WTC11 (cell line): ENCODE data around the gene LMOD2. TPM values are rescaled to one million over a fixed set of nuclear protein-coding genes. Genes with fewer than 3 reads are reported as not detected.

Experiments
- ATAC-seq: fragments of 200-7000 bp; cut with Tn5 transposase; 2 replicates; pipeline ENCODE4 v1.10.0; 2021; ENCODE audit warnings: mild to moderate bottlenecking, moderate library complexity
- CTCF ChIA-PET: fragments of 300-600 bp; sonication (Branson Sonifier 250); formaldehyde crosslinking; loops from one replicate; lab custom pipeline; 2021; ENCODE audit warnings: antibody characterized with exemption; lab: Charles Lee
- POLR2A ChIA-PET: fragments of 350-600 bp; sonication (Branson Sonifier 250); formaldehyde crosslinking; loops from one replicate; lab custom pipeline; 2021; ENCODE audit warnings: antibody characterized with exemption; lab: Charles Lee
- DNase-seq: peaks from one replicate; pipeline ENCODE4 v3.0.0; 2021; ENCODE audit warnings: low spot score
- H3K27ac Mint-ChIP-seq: 2 replicates; pipeline ENCODE4 v1.8.0; 2021; ENCODE audit warnings: mixed read lengths
- H3K27me3 Mint-ChIP-seq: 2 replicates; pipeline ENCODE4 v1.8.0; 2021; ENCODE audit warnings: low read depth, mild to moderate bottlenecking, moderate library complexity, mixed read lengths
- H3K36me3 Mint-ChIP-seq: 2 replicates; pipeline ENCODE4 v1.8.0; 2021; ENCODE audit warnings: mixed read lengths
- H3K4me1 Mint-ChIP-seq: 2 replicates; pipeline ENCODE4 v1.8.0; 2022; ENCODE audit warnings: mixed read lengths
- H3K4me3 Mint-ChIP-seq: 2 replicates; pipeline ENCODE4 v1.8.0; 2021; ENCODE audit warnings: mild to moderate bottlenecking, moderate library complexity, mixed read lengths
- H3K9me3 Mint-ChIP-seq: 2 replicates; pipeline ENCODE4 v1.8.0; 2021; ENCODE audit warnings: mixed read lengths
- CTCF ChIP-seq: fragments of 200-600 bp; IDR thresholded peaks from 2 replicates; pipeline ENCODE4 v1.8.0; 2022; ENCODE audit warnings: antibody characterized with exemption
- E2F4 ChIP-seq: sonication (generic); formaldehyde crosslinking; IDR thresholded peaks from 2 replicates; pipeline ENCODE4 v1.8.1; 2022; ENCODE audit warnings: low read depth, mild to moderate bottlenecking, moderate library complexity, missing genetic modification reagents, borderline replicate concordance
- JAZF1 ChIP-seq: fragments of 250-450 bp; sonication (Bioruptor Pico); IDR thresholded peaks from 2 replicates; pipeline ENCODE4 v1.9.0; 2021; ENCODE audit warnings: moderate library complexity, mild to moderate bottlenecking, inconsistent platforms
- NFATC4 ChIP-seq: fragments of 250-450 bp; sonication (Bioruptor Pico); IDR thresholded peaks from 2 replicates; pipeline ENCODE4 v1.9.0; 2021; ENCODE audit warnings: mild to moderate bottlenecking
- NR2C2 ChIP-seq: sonication (generic); formaldehyde crosslinking; IDR thresholded peaks from 2 replicates; pipeline ENCODE4 v1.8.0; 2022; ENCODE audit warnings: mild to moderate bottlenecking, missing genetic modification reagents
- NR3C1 ChIP-seq: sonication (generic); formaldehyde crosslinking; conservative IDR thresholded peaks from 2 replicates; pipeline ENCODE4 v1.8.1; 2023; ENCODE audit warnings: low read depth, mild to moderate bottlenecking, missing genetic modification reagents
- OVOL2 ChIP-seq: fragments of 250-450 bp; sonication (Bioruptor Pico); IDR thresholded peaks from 2 replicates; pipeline ENCODE4 v1.9.0; 2021; ENCODE audit warnings: mild to moderate bottlenecking, borderline replicate concordance
- PRDM15 ChIP-seq: sonication (generic); formaldehyde crosslinking; IDR thresholded peaks from 2 replicates; pipeline ENCODE4 v1.8.0; 2022; ENCODE audit warnings: missing genetic modification reagents
- SMAD3 ChIP-seq: sonication (generic); formaldehyde crosslinking; IDR thresholded peaks from 2 replicates; pipeline ENCODE4 v1.8.0; 2022; ENCODE audit warnings: missing genetic modification reagents, mild to moderate bottlenecking, borderline replicate concordance
- SMAD4 ChIP-seq: sonication (generic); formaldehyde crosslinking; IDR thresholded peaks from 2 replicates; pipeline ENCODE4 v1.8.0; 2022; ENCODE audit warnings: mild to moderate bottlenecking, missing genetic modification reagents
- USF2 ChIP-seq: sonication (generic); formaldehyde crosslinking; IDR thresholded peaks from 2 replicates; pipeline ENCODE4 v1.8.1; 2023; ENCODE audit warnings: mild to moderate bottlenecking, missing genetic modification reagents, moderate library complexity
- ZNF219 ChIP-seq: sonication (generic); formaldehyde crosslinking; IDR thresholded peaks from 2 replicates; pipeline ENCODE4 v1.8.0; 2023; ENCODE audit warnings: missing genetic modification reagents, mild to moderate bottlenecking, borderline replicate concordance
- ZNF281 ChIP-seq: sonication (generic); formaldehyde crosslinking; IDR thresholded peaks from 2 replicates; pipeline ENCODE4 v1.8.0; 2023; ENCODE audit warnings: mild to moderate bottlenecking, missing genetic modification reagents
- ZNF416 ChIP-seq: fragments of 250-450 bp; sonication (Bioruptor Pico); IDR thresholded peaks from 2 replicates; pipeline ENCODE4 v1.9.0; 2021; ENCODE audit warnings: mild to moderate bottlenecking, inconsistent platforms
- total RNA-seq: library from RNA; stranded (reverse); gene quantifications from 3 replicates; pipeline ENCODE4 v1.2.3, GENCODE V29; 2021
- TF ChIP-seq, protein P1 (sequence below): sonication (generic); formaldehyde crosslinking; IDR thresholded peaks from 2 replicates; pipeline ENCODE4 v1.8.1; 2022; ENCODE audit warnings: mild to moderate bottlenecking, missing genetic modification reagents, moderate library complexity, borderline replicate concordance
- TF ChIP-seq, protein P2 (sequence below): sonication (generic); formaldehyde crosslinking; IDR thresholded peaks from 2 replicates; pipeline ENCODE4 v1.8.1; 2023; ENCODE audit warnings: mild to moderate bottlenecking, missing genetic modification reagents
- TF ChIP-seq, protein P3 (sequence below): sonication (generic); formaldehyde crosslinking; IDR thresholded peaks from 2 replicates; pipeline ENCODE4 v1.8.0; 2022; ENCODE audit warnings: mild to moderate bottlenecking, missing genetic modification reagents

LMOD2 gene
- total RNA-seq, 1 experiment from 2014 or later, result not detected

DNA sequence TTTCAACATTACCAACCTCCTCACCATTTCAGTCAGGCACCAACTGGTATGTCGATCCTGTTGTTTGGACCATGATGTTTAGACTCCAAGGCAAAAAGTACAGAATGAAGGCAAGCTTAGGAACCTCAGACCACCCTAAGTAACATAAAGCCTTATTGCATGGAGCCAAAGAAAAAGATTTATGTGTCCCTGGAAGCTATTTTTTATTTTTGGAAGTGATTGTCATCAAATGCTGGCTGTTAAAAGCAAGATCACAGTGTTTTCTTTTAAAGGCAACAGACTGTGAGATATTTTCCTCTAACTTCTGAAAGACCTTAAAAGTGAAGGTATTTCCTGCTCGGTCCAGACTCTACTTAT lies 45.8 kb upstream of the LMOD2 start:
- ChIA-PET POLR2A (no interaction called here), CTCF (interaction anchor here (1.0 to 2.9 kb wide), 2 partner anchors 15 to 307 kb away, joined by 3 to 11 read pairs; no protein-coding TSS in a partner anchor)
- peaks cover 3% of the 10 kb centered on the region; the same call in 1 of the 2 replicates for H3K9me3 Mint-ChIP-seq
- no peak for DNase-seq
- no peak overlapping the region for H3K27ac Mint-ChIP-seq
- H3K4me3 Mint-ChIP-seq, result no peak overlapping the region
- no peaks in the 10 kb centered on the region for H3K36me3 Mint-ChIP-seq
- H3K27me3 Mint-ChIP-seq, result no peaks in the 10 kb centered on the region
- H3K4me1 Mint-ChIP-seq, result no peaks in the 10 kb centered on the region
- TF ChIP-seq E2F4, result no peak
- TF ChIP-seq, protein P1, sequence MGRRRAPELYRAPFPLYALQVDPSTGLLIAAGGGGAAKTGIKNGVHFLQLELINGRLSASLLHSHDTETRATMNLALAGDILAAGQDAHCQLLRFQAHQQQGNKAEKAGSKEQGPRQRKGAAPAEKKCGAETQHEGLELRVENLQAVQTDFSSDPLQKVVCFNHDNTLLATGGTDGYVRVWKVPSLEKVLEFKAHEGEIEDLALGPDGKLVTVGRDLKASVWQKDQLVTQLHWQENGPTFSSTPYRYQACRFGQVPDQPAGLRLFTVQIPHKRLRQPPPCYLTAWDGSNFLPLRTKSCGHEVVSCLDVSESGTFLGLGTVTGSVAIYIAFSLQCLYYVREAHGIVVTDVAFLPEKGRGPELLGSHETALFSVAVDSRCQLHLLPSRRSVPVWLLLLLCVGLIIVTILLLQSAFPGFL (CRISPR knock-in tag), result no peak
- TF ChIP-seq, all 79 proteins: peak for 0
- ATAC-seq, result no peak

- ATAC-seq (no peak), DNase-seq (no peak)
- Mint-ChIP-seq H3K36me3 (no peaks in the 10 kb centered on the region), H3K27ac (no peak overlapping the region), H3K4me3 (no peak overlapping the region), H3K9me3 (peaks cover 3% of the 10 kb centered on the region; the same call in 1 of the 2 replicates), H3K4me1 (peaks cover 5% of the 10 kb centered on the region; the same call in 1 of the 2 replicates), H3K27me3 (no peaks in the 10 kb centered on the region)
- ChIA-PET CTCF (interaction anchor here (1.0 kb wide), 1 partner anchor 13 kb away, joined by 6 read pairs; no protein-coding TSS in a partner anchor), POLR2A (no interaction called here)
- TF ChIP-seq CTCF (no peak), ZNF416 (CRISPR knock-in tag) (no peak), JAZF1 (CRISPR knock-in tag) (no peak), NR2C2 (no peak)
- TF ChIP-seq, protein P2, sequence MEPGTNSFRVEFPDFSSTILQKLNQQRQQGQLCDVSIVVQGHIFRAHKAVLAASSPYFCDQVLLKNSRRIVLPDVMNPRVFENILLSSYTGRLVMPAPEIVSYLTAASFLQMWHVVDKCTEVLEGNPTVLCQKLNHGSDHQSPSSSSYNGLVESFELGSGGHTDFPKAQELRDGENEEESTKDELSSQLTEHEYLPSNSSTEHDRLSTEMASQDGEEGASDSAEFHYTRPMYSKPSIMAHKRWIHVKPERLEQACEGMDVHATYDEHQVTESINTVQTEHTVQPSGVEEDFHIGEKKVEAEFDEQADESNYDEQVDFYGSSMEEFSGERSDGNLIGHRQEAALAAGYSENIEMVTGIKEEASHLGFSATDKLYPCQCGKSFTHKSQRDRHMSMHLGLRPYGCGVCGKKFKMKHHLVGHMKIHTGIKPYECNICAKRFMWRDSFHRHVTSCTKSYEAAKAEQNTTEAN, result no peak
Measured at GRCh38 chr7:123612024-123612423, 43.6 kb upstream of the LMOD2 start.

GRCh38 chr7:123615344-123615743 lies 40.3 kb upstream of the LMOD2 start:
- ChIA-PET CTCF (interaction anchor here (1.0 to 1.6 kb wide), 2 partner anchors 9 to 121 kb away, joined by 3 to 8 read pairs; no protein-coding TSS in a partner anchor), POLR2A (no interaction called here)
- ATAC-seq, result no peak
- Mint-ChIP-seq H3K27me3 (no peaks in the 10 kb centered on the region), H3K27ac (no peak overlapping the region), H3K9me3 (peaks cover 3% of the 10 kb centered on the region; the same call in 1 of the 2 replicates), H3K36me3 (no peaks in the 10 kb centered on the region), H3K4me1 (peaks cover 5% of the 10 kb centered on the region; the same call in 1 of the 2 replicates), H3K4me3 (no peak overlapping the region)
- TF ChIP-seq NFATC4 (no peak), ZNF416 (CRISPR knock-in tag) (no peak), USF2 (CRISPR knock-in tag) (no peak), OVOL2 (no peak), ZNF281 (no peak), PRDM15 (CRISPR knock-in tag) (no peak), ZNF219 (no peak), SMAD4 (CRISPR knock-in tag) (no peak), NR3C1 (CRISPR knock-in tag) (no peak), SMAD3 (CRISPR knock-in tag) (no peak)
- TF ChIP-seq, protein P3, sequence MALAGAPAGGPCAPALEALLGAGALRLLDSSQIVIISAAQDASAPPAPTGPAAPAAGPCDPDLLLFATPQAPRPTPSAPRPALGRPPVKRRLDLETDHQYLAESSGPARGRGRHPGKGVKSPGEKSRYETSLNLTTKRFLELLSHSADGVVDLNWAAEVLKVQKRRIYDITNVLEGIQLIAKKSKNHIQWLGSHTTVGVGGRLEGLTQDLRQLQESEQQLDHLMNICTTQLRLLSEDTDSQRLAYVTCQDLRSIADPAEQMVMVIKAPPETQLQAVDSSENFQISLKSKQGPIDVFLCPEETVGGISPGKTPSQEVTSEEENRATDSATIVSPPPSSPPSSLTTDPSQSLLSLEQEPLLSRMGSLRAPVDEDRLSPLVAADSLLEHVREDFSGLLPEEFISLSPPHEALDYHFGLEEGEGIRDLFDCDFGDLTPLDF (CRISPR knock-in tag), result no peak
- no peak for DNase-seq
